MV-4-11 (cell line): ENCODE data around the gene MFSD11.
"Not testable (repeated sequence)": the region's sequence is repeated elsewhere in the genome, so short reads cannot be mapped to it uniquely, and the experiment has no call there.

ENCODE experiments used
- DNase-seq: peaks from one replicate; lab custom pipeline; 2025; lab: John Stamatoyannopoulos, UW

The MFSD11 gene

DNA sequence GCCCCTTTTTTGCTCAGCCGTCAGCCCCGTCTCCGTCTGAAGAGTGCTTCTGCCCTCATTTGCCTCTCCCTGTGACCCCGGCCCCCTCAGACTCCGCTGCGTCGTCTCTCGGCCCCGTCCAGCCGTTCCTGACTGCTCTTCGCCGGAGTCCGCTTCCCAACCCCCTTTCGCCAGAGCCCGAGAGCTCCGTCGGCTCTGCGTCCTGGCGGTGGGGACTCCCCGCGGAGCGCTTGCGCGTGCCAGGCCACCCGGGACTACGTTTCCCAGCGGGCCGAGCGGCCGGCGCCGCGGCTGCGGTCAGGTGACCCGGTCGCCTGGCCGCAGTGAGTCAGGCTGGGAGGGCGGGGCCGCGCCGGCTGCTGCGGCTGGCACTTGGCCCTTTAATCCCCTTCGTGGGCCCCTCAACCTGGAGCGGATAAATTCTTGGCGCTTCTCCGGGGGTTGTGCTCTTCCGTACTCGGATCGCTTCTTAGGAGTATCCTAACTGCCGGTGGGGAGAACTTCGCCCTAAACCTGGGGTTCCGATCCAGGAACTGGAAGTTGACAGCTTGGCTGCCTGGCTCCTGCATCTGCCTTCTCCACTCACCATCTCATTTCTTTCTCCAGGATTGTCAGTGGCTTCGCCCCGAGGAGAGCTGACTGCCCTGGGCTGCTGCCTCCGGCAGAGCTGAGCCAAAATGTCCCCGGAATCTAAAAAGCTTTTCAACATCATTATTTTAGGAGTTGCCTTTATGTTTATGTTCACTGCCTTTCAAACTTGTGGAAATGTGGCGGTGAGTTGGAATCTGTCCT is at the start of gene MFSD11:
MFSD11 (plus strand) TSS at position 444 of the 792 bp plus-strand sequence; CDS start at position 678, 234 bp downstream.
- DNase-seq, result peak; percentile 90

DNA sequence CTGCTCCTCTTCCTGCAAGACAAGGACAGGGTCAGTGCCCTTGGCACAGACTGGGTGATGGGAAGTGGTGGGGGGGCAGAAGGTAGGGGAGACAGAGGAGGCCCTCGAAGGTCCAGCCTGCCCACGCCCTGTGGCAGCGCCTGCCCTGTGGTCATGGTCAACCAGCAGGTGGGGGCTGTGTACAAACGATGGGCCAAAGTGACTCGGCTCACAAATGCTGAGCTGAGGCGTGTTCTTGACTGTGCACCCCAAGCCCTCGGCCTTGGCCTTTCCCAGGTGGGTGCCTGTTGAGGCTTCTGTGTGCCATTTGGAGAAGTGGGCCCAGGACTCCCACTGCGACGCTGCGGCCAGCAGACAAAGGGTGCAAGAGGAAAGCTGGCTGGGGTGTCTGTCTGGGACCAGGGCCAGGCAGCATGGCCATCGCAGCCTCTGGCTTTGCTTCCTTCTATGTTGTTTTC is 49.7 kb upstream of the MFSD11 start:
- no peak for DNase-seq

DNA sequence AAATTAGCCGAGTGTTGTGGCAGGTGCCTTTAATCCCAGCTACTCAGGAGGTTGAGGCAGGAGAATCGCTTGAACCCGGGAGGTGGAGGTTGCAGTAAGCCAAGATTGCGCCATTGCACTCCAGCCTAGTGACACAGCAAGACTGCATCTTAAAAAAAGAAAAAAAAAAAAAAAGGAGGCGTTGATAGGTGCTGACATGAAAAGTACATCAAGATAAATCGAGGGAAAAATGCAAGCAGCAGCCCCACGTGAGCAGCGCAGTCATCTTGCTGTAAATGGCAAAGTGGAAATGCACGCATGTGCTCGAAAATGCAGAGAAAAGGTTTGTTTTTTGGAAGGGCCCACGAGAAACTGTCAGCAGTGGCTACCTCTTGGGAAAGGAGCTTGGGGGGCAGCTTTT is 48.1 kb upstream of the MFSD11 start:
- DNase-seq, result no peak

DNA sequence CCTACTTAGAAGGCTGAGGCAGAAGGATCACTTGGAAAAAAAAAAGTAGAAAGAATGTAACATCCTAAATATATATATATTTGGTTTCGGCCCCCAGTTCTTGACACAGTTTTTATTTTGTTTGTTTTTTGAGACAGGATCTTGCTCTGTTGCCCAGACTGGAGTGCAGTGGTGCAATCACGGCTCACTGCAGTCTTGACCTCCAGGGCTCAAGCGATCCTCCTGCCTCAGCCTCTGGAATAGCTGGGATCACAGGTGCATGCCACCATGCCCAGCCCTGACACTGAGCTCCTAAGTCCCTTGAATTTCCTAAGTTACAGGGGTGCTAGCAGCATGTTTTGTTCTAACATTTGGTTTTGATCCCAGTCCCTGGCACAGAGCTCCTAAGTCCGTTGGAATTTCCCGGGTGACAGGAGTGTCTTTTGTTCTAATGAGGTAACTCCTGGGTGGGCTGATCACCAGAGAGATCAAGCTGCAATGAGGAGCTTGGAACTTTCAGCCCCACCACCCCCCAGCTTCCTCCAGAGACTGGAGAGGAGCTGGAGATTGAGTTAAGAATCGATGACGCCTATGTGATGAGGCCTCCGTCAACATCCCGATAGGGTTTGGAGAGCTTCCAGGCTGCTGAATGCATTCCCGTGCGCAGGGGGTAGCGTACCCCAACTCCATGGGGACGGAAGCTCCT is 47.2 kb upstream of the MFSD11 start:
- DNase-seq, result no peak

- DNase-seq, result no peak
Observed at GRCh38 chr17:76691379-76692191, 46.3 kb upstream of the MFSD11 start.

DNA sequence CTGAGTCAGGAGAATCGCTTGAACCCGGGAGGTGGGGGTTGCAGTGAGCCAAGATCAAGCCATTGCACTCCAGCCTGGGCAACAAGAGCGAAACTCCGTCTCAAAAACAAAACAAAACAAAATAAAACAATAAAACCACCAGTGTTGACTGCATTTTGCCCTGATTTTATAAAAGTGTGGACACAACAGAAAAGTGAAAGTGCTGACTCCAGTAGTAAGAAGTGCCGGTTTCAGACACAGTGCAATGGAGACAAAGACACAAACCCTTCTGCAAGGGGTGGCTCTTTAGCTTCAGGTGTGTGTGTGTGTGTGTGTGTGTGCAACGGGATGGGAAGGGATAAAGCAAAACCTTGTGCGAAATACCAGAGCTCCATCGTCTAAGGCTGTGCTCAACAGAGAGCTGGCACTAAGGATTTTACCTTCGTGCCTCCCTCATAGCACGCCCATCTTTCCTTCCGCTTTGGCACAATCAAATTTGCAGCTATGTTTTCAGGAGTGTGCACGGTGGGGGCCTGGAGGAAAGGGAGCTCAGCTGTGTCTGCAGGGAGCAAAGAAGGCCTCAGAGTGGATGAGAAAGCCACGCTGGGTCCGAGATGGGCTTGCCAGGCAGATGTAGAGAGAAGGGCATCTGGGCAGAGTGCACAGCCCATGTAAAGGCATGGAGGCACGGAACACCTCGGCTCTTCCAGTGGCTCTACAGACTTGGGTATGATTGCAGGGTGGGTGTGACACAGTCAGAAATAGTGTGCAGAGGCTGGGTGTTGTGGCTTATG is 42.7 kb upstream of the MFSD11 start:
- no peak for DNase-seq

DNA sequence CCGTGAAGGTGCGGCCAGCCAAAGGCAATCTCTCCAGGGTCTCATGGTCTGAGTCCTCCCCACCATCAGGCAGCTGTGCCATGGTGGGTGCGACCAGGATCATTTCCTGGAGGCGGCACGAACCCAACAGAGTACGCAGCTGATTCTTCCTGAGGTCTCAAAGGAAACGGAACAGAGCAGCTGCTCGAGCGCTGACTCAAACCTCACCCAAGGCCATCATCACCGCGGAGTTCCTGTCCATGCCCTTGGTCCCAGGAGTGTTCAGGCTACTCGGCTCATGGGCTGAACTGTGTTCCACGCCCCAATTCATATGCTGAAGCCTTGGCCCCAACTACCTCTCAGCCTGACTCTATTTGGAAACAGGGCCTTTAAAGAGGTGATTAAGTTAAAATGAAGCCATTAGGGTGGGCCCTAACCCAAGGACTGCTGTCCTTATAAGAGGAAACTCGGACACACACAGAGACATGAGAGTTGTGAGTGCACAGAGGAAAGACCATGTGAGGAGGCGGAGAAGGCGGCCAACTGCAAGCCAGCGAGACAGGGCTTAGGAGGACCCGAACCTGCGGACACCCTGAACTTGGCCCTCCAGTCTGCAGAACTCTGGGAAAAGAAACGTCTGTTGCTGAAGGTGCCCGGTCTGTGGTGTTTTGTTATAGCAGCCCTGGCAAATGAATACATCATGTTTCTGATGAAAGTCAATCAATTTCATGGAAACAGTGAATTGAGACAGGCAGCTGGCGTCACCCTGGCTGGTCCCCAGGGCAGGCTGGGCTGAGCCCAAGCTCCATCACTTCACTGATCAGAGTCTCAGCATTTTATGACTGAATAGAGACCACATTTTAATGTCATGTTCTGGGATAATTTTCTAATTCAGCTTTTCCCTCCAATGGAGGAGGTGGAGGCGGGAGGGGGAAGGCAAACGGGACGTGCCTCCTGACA is 40.9 kb upstream of the MFSD11 start:
- peak; percentile 52 for DNase-seq

- DNase-seq, result no peak
Observed at GRCh38 chr17:76697702-76698465, 40.0 kb upstream of the MFSD11 start.

DNA sequence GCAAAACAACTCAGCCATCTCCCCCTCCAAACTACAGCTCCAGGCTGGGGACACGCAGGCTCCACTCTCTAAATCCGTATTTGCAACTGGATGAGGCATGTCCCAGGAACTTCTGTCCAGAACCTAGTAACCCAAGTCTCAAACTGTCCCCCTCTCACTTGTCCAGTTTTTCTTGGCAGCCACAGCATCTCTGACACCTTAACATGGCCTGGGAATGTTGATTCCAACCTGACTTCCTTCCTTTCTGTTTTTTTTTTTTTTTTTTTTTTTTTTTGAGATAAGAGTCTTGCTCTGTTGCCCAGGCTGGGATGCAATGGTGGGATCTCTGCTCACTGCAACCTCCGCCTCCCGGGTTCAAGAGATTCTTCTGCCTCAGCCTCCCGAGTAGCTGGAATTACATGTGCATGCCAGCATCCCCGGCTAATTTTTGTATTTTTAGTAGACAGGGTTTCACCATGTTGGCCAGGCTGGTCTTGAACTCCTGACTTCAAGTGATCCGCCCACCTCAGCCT is 39.4 kb upstream of the MFSD11 start:
- not testable (repeated sequence) for DNase-seq

GRCh38 chr17:76700270-76700616 is 37.7 kb upstream of the MFSD11 start:
- DNase-seq, result no peak

- peak; percentile 42 for DNase-seq
Observed at GRCh38 chr17:76700617-76701470, 37.1 kb upstream of the MFSD11 start.

DNA sequence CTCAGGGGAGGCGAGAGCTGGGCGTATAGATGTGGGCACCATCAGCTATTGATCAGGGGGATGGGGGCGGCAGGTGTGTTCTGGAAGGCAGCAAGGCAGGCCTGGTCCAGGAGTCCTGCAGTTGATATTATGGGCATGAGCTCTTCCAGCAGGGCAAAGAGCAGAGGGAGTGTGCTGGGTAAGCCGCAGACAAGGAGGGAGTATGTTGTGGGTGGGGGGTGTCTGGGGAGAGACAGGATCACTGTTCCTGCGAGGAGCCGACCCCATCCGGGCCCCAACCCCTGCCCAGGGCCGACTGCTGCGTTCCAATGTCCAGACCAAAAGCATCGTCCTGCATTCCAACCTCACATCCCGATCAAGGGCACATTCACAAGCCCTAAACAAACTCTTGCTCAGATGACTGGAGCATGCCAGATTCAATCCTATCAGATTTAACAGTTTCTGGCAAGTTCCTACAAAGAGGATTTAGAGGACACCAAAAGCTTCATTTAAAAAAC is 36.4 kb upstream of the MFSD11 start:
- DNase-seq, result no peak

GRCh38 chr17:76702076-76702475 is 35.8 kb upstream of the MFSD11 start:
- DNase-seq, result no peak

GRCh38 chr17:76702941-76703637 is 34.8 kb upstream of the MFSD11 start:
- DNase-seq, result no peak

DNA sequence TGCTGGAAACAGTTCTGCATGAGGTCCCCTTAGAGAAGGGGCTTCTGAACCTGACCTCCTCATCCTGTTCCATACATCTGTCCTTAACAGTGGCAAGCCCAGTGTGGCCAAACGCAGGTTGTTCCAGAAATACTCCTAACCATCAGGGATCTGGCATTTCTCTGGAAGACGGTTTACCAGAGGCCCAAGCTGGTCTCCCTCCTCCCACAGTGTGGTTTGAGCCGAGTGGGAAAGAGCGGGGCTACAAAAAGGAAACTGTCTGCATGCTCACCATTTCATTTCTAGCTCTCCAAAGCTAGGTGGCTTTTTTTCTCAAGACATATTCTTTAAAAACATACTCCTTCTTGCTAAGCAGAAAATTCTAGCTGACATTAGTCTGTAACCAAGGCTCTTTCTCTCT is 33.1 kb upstream of the MFSD11 start:
- DNase-seq, result no peak

DNA sequence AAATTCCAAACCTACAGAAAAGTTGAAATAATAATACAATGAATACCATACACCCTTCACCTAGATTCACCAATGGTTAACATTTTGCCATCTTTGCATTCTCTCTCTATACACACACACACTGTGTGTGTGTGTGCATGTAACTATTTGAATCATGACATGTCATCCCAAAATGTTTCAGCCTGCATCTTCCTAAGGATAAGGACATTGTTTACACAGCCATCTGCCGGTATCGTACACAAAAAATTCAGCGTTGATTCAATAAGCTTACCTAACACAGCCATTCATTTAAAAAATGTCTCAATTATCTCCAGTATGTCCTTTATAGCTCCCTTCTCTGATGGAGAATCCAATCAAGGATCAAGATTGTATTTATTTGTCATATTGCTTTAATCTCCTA is 31.1 kb upstream of the MFSD11 start:
- no peak for DNase-seq

DNA sequence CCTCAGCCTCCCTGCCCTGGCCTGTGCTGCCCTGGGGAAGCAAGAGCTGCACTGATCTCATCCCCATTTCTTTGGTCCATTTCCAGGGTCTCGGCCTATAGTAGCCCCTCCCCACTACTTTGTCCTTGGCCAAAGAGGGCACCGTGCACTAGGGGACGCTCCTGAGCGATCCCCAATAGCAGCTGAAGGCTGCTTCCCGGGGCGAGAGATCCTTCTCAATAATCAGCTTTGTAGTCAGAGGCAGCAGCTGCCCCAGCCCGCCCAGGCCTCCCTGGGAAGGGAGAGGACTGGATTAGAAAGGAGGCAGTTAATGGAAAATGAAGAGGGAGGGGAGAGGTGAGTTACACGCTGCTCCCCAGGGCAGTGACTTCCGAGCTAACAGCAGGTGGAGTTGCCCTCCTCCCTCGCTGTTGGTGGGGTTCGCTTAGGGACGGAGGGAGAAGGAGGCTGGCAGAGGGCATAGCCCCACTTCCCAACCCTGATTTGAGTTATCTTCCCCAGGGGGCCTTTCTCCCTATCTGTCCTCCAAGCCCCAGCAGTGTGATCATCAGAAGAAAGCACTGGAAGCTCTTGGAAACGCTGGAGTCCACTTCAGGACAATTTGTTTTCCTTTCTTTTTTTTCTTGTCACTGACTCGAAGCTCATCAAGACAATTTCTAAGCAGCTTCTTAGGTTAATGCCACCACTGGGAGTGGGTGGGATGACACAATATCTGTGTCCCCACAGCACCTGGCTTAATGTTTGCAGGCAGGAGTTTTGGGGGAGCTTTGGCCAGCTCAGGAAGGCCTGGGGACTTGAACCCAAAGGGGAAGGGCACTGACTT is 29.7 kb upstream of the MFSD11 start:
- no peak for DNase-seq
